Mammary epithelial cell (primary cell): ENCODE data around the gene SLC2A5.

Source experiments
- EZH2 ChIP-seq: IDR thresholded peaks from 2 replicates; pipeline ENCODE4 v1.6.1; 2012; ENCODE audit warnings: low read length, inconsistent platforms, borderline replicate concordance
- TF ChIP-seq, protein P1 (sequence below), 2 donors: IDR thresholded peaks in 1 of 2; conservative IDR thresholded peaks in 1 of 2; 2 replicates each; pipeline ENCODE4 v1.5.1; 2011 to 2012; ENCODE audit warnings: inconsistent platforms in 2 of 2, low read length in 2 of 2, mild to moderate bottlenecking in 2 of 2, control low read depth in 1 of 2, low read depth in 1 of 2; ENCODE audit not compliant: insufficient read depth in 1 of 2; ENCODE audit errors: extremely low read depth in 1 of 2

DNA sequence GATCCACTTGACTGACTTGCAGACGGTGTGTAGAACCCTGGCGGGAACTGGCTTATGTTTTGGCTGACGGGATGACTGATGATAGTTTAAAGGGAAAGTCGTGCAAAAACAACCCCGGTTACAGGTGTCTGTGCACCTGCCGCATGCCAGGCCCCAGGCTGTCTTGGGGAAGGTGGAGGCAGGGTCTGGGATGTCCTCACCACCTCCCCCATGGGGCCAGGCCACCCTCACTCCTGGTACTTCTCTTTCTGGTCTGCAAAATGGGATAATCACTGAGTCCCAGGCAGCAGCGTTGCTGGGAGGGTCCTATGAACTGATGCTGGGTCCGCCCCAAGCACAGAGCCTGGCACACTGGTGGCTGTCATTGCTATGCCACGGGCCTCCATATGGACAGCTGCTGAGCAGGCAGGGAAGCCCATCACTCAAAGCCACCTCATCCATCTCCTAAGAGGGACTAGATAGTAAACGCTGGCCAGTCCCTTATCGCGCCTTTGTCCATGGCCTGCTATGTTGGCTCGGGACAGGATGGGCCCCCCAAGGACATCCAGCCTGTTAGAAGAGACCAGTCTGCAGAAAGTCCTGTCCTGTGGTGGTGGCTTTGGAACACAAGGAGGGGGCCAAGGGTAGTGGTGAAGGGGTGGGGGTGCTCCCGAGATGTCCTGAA, 28.2 kb downstream of the SLC2A5 start:
- TF ChIP-seq, protein P1, sequence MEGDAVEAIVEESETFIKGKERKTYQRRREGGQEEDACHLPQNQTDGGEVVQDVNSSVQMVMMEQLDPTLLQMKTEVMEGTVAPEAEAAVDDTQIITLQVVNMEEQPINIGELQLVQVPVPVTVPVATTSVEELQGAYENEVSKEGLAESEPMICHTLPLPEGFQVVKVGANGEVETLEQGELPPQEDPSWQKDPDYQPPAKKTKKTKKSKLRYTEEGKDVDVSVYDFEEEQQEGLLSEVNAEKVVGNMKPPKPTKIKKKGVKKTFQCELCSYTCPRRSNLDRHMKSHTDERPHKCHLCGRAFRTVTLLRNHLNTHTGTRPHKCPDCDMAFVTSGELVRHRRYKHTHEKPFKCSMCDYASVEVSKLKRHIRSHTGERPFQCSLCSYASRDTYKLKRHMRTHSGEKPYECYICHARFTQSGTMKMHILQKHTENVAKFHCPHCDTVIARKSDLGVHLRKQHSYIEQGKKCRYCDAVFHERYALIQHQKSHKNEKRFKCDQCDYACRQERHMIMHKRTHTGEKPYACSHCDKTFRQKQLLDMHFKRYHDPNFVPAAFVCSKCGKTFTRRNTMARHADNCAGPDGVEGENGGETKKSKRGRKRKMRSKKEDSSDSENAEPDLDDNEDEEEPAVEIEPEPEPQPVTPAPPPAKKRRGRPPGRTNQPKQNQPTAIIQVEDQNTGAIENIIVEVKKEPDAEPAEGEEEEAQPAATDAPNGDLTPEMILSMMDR (conservative IDR thresholded peaks at IDR 0.05 in 1 of 2, IDR thresholded peaks at IDR 0.05 in 1 of 2; ENCODE audit: extremely low read depth in 1 of 2, insufficient read depth in 1 of 2, low read depth in 1 of 2, low read length in 2 of 2): no peak
- TF ChIP-seq EZH2: no peak
